HG03175 (cell line): ENCODE measurements around the gene DYSF.

Source experiments
- ATAC-seq: cut with Tn5 transposase; IDR thresholded peaks from one replicate; pipeline ENCODE4 v1.9.1; 2021; ENCODE audit warnings: mild to moderate bottlenecking, moderate library complexity; ENCODE audit not compliant: unreplicated experiment

DYSF gene

DNA sequence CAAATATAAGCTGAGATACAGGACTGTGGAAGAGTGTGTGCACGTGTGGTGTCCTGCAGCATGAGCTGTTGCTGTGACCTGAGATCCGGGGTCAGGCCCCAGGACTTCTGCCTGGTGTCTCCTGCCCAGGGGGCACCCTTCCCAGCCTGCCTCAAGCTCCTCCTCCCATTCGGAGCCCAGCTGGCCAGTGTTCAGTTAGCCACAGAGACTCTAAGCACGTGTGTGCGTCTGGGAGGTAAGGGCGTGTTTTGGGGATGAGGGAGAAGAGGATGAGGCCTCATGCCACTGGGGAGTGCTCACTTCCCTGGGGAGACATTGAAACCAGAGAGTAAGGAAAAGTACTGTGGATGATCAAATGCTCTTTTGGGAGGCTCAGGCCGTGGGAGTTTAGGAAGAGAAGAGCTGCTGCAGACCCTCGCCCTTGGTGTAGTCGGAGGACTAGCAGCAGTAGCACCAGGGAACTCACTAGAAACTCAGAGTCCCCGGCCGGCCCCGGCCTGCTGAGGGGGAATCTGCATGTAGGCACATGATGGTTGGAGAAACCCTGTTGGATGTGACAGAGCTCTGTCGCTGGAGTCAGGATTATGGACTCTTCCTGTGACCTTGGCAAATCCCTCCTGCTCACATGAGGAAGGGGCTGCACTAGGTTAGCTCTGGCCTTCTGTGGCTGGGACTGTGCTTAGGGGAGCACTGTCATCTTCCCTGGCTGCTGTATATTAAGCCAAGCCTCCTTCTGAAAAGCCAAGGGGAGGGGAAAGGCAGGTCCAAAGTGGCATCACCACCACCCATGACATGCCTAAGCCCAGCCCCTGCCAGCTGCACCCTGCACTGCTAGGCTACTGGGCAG, 231.1 kb downstream of the DYSF start:
- no peak for ATAC-seq

DNA sequence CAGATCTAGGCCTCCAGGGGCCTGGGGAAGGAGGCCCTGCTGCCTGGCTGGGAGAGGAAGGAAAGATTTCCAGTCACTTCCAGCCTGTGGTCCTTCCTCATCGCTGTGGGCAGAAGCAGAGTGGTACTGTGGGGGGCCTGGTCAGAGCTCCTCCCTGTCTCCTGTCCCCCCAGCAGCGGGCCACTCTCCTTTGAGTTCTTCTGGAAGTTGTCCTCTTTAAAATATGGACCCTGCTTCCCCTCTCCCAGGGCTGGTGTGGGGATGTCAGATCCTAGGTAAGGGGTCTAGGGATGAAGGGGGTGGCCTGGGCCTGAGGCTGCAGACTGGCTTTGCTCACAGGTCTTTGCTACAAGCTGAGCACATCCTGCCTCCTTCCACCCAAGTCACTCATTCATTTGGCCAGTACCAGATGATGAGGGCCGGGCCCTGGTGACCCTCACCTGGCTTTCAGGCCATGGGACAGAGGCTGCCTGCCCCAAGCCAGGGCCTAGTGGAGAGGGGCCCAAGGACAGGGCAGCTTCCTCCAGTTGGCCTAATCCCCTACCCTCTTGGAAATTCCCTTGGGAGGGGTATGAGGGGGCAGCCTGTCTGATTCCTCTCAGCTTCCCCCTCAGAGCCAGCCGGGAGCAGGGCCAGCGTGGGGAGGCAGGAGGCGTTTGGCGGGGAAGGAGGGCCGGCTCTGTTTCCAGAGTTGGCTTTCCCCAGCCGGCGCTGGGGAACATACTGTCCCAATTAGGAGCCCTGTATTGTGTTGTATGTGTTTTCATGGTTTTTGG, 231.9 kb downstream of the DYSF start:
- no peak for ATAC-seq

DNA sequence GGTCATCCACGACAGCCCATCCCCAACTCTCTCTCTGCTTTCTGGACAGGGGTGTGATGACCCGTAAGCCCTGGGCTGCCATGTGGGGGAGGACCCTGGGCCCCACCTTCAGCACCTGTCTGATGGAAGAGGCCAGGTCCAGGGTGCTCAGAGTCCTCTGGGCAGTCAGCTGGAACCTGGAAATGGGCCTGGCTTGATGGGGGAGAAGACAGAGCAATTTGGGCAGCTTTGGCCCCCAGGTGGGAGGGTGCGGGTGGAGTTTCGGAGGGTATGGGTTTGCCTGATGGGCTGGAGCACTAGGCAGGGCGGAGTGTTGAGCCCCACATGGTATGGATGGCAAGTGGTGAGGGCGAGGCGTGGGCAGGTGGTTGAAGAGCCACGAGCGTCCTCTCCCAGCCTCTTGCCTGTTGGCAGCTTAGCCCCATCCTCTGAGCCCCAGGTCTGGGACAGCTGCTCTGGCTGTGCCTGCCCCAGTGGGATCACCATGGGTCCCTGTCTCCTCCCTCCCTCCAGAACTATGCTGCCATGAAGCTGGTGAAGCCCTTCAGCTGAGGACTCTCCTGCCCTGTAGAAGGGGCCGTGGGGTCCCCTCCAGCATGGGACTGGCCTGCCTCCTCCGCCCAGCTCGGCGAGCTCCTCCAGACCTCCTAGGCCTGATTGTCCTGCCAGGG, 232.7 kb downstream of the DYSF start:
- ATAC-seq, result no peak

DNA sequence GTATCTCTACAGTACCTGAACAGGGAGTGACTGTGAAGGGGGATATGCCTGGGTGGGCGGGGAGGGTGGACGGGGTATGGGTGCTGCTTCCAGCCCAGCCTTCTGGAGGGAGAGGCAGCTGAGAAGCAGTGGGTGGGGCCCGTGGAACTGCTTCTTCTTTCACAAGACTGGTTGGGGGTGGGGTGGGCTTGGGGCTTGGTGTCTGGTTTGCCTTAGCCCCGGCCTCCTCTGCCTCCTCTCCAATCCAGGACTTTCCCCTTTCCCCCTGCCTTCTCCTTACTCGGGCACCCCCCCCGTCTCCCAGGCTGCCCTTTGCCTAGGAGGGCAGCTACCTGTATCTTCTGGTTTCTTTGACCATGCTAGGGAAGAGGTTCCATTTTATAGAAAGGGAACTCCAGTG, 233.4 kb downstream of the DYSF start:
- no peak for ATAC-seq

DNA sequence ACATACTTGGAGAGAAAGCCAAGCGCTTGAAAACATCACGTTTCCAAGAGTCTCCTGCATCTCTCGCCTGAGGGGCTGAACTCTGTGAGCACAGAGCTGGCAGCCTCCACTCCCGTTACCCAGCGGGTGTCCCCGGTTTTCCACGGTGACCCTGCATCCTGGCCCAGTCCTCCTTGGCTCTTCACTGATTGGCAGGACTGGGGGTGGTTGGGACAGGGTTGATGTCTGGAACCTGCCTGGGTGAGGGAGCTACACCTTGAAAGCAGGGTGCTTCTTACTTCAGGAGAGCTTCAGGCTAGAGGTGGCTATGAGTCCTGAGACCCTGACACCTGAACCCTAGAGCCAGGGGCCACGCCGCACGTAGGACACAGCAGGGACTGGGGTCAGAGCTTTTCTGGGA, 234.1 kb downstream of the DYSF start:
- ATAC-seq, result no peak

DNA sequence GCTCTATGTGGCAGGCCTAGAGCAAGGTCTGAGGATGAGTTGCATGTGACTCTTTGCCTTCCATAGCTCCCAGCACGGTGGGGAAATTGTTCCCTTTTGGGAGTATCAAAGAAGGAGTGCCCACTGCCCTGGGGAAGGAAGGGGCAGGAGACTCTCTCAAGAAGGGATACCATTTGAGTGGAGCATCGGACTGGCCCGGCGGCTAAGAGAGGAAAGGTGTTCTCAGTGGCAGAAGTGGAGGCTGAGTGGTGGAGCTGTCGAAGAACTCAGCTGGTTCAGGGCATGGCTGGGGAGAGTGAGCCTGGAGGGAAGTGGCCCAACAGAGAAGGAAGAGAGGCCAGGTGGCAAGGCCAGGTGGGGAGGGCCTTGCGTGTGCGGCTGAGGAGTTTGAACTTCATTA, 235.2 kb downstream of the DYSF start:
- ATAC-seq, result no peak

DNA sequence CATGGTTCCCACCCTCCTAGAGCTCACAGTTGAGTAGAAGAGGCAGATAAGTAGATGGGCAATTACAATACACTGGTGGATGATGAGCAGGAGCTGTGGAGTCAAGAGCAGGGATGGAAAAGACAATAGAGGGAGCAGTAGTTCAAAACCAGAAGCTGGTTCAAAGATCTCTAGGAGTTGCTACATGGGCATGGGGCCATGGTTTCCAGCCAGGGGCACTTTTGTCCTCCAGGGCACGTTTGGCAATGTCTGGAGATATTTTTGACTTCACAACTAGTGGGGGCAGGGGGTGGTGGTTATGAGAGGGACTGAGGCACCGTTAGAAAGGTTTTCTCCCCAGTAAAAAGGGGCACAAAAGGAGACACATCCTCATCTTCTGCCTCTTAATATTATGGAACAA, 236.0 kb downstream of the DYSF start:
- ATAC-seq, result no peak

DNA sequence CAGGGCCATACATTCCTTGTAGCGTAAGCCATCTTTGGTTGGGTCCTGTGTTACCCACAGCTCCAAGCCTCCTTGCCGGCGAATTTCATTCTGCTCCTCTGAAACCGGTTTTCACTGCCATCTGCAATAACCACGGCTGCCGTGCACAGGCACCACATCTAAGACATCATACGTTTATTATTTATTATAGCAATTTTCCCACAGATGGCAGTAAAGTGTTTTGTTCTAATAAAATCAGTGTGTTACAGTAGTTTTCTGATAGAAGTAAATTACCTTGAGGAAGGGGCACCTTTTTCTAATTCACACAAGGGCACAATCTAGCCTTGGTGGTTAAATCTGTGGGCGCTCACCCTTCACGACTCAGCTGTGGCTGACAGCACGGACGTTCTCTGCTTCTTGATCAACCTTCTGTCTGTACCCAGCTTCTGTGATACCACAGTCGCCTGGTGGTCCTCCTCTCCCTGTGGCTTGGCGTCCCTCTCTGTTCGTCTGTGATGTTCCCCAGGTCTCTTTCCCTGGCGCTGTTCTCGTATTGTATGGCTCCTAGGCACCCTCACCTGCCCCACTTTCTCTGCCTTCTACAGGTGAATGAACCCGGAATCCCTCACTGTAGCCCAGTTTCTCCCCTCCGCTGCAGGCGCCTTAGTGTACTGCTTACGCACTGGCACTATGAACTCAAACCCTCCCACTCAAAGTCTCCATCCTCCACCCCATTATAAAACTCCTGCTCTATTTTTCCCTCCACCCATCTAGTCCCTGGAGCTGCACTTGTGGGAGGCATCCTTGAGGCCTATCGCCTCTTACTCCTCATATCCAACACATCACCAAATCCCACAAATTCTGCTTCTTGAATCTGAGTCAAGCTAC, 236.8 kb downstream of the DYSF start:
- ATAC-seq, result no peak

DNA sequence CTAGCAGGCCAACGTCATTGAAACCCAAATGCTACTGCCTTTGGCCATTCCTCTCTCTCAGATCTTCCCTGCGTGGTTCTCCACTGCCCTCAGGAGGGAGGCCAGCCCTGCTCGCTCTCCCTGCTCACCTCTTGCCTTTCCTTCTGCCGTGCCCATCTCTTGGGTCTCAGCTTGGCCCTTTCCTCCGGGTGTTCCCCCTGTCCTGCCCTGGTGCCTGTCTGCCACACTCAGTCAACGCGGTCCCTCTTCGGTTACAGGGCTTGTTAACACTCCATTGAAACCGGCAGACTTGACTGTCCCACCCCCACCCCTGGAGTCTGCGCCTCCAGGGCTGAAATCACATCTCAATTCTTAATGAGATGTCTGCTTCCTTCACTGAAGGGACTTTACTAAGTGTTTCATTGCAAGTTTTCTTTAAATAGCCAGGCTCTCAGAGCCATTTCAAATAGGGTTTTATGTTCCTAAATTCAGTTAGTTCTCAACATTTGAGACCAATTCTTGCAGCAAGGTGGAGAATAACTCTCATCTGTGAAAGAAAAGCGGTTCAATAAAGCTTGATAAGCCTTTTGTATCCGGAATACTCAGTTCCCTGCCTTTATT, 237.6 kb downstream of the DYSF start:
- no peak for ATAC-seq

DNA sequence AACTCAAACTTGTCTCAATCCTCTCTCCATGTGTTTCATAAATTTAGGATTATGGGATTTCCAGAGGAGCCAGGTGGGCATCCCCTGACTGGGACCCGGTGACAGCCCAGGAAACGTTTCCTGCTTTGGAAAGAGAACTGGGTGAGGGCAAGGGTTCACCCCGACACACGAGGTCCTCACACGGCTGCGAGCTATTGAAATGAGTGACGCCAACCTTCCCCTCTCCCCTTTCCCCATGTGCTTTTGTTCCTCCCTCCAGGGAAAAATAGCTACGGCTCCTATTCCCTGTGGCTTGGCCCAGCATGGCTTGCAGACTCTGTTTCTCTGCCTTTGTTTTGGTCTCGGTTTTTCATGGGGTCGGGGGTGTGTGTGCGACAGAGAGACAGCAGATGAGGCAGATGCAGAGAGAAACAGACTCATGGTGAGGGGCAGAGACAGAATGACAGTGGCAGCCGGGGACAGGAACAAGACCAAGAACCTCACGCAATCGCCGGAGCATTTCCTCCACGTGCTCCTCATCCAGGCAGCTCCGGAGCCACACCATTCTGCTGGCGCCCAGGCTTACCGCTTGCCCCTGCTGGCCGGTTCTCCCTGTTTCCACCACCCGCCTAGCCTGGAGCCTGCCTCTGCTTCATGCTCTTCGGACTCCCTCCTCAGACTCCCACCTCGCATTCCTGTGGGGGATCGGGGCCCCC, 238.5 kb downstream of the DYSF start:
- no peak for ATAC-seq

DNA sequence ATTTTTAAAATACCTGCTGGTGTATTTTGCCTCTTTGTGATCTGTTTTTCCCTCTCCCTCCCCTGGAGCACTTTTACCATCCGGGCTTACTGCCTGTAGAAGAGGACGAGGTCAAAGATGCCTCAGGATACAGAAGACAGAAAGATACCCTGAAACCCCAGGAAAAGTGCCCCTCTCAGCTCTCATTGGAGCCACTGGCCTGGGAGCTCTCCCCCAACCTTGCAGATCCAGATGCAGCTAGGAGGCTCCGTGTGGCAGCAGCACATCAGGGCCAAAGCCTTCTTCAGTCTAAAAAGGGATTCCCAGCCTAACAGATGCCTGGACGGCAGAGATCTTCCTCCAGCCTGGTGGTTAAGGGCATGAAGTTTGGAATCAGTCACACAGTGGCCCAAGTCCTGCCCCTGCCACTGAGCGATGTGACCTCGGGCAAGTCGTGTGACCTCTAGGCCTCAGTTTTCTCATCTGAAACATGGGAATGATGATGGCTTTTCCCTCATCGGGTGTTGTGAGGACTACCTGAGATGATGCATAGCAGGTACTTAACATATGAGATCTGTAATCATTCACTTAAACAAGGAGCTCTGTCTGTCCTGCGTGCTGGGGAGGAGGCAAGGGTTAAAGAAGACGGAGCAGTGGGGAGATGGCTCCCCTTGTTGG, 239.4 kb downstream of the DYSF start:
- no peak for ATAC-seq

DNA sequence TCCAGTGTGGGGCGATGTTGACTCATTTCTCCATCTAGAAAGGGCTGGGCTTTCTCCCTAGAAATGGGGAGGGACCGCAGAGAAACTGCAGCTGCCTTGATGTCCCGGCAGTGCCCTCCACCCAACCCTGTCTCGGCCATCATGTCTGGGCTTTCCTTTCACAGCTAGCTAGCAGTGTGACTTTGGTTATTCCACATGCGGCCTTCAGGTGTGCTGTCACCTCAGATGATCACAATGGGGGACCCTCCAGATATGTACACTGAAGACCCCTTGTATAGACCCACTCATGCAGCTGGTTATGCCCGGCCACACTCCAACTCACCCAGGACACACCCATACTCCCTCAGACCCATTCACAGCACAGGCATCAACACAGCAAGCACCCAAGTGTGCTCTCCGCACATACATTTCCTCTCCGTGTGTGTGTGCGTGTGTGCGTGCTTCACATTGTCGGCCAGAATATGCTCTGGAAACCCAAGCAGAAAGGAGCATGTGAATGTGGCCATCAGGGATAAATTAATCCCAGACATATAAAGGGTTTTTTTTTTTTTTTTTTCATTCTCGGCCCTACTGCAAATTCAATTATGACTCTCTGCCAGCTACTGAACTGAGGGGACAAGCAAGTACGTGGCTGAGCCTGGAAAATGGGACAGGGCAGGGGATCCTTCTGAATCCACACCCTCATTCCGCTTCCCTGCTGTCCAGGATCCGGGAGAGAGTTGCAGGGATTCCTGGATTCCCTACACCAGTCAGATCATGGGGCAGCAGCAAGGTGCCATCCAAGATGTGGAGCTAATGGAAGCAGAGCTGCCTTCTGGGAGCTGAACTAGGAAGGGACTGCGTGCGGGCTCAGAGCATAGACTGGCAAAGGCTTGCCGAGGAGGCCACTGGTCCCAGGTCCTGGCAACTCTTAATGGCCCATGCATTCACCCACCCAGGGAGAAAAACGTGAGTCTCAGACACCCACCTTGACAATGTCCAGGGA, 240.2 kb downstream of the DYSF start:
- ATAC-seq, result no peak

DNA sequence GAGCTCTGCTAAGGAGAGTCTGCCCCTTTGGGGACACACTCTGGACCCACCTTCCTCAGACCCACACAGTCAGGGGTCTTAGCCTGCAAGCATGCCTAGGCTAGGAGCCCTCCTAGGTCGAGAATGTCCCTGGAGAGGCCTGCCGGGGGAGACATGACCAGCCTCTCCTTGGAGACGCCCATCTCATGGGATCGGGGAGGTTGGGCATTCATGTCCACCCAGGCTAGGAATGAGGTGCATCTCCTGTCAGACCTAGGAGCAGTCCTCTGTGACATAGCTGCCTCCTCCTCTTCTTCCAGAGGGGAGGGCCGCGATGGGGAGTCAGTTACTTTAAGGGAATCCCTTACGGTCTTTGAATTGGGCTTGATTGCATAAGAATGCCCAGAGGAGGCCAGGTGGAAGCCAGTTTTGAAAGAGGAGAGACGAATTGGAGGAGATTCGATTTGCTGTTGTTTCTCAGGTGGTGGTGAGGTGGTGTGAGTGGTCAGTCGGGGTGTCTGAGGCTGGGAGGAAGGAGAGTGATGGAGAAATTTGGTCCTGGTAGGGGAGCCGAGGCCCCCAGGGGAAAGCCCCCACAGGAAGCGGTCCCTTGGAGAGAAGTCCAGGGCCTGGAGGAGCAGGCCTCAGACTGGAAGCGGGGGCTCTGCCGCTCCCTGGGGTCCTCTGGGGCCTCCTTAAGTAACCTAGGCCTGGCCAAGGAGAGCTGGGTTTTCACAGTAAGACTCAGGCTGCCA, 241.3 kb downstream of the DYSF start:
- no peak for ATAC-seq

DNA sequence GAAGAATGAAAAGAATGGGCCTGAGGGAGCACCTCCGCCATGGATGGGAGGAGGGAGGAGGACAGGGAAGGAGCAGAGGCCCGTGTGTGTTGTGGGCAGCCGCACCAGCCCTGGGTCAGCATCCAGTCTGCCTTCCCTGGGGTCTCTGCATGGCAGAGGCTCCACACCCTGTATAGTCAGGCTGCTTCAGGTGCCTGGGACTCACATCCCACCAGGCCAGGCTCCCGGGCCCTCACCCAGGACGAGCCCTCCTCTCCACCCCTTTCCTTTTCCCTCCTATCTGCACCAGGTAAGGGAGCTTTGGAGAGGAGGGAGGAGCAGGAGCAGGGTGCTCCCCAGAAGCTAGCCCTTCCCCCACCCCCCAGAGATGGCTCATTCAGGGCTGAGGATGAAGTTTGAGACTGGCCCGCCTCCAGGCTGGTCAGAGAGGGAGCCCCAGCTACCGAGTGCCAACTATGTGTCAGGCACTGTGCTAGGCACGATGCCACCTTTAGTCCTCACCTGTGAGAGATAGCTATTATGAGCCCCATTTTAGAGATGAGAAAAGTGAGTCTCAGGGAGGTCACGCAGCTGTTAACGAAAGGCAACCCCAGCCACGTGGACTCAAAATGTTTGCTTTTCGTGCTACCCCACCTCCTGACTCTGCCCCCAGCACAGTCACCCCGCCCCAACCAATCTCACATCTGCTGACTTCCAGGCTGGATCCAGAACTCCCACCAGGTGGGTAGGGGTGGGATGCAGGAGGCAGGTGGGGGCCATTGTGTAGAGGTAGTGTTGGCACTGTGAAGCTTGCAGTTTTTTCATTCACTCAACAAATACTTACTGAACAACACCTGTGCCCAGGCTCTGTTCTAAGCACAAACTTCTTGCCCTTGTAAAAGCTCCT, 242.1 kb downstream of the DYSF start:
- no peak for ATAC-seq

DNA sequence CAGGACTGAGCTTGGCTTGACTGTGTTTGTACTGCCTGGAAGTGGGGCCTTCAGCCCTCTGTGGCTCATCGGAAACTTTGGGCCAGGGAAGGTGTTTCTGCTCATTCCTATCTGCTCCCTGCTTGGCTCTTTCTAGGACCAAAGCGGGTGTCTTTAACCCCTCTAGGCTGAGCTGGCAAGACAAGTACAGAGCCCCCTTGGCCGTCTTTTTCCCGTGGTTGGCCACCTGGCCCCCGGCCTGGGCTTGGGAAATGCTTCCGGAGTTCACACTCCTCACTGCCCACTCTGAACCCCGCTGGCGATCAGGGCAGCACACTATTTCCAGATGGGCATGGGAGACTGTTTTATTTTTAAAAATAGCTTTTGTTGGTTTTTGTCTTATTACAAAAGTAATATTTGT, 243.0 kb downstream of the DYSF start:
- no peak for ATAC-seq
